ENCODE measurements around the gene XPR1. TPM values are rescaled to one million over a fixed set of nuclear protein-coding genes. Genes with fewer than 3 reads are reported as not detected.

Gene XPR1
- total and polyA plus RNA-seq, 2 donors (not counting 1 experiment from before 2014, with no cell fraction given) = 2.8 to 22.3 TPM

DNA sequence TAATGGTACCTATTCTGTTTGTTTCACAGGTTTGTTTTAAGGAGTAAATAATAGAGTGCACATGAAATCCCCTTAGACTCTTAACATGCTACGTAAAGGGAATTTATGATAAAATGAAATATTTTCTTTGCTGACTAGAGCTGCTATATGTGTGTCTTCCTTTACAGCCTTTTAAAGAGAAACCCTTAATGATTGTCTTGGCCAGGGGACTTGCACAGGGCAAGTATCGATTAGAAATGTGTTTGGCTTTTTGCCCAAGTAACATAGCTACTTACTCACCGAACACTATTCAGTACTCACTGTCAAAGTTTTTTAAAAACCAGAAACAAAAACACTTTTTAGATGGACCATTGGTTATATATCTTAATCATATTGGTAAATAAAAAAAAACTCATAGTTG lies 209.6 kb downstream of the XPR1 start:
- H3K4me1 Mint-ChIP-seq = no peaks in the 10 kb centered on the region
- H3K9me3 Mint-ChIP-seq (ENCODE audit: insufficient read depth) = no peaks in the 10 kb centered on the region
- no peak overlapping the region for H2AFZ ChIP-seq (ENCODE audit: insufficient read depth, low read depth, low read length, poor library complexity, severe bottlenecking)
- no peak overlapping the region for H3K4me3 ChIP-seq (ENCODE audit: control extremely low read depth in 1 of 5, extremely low read depth in 1 of 5, insufficient read depth in 1 of 5, low read depth in 2 of 5, low read length in 4 of 5)
- no peaks in the 10 kb centered on the region for H4K20me1 ChIP-seq (ENCODE audit: control insufficient read depth, insufficient read depth, low read length, poor library complexity, severe bottlenecking)
- DNase-seq = no peak
- H3K9me3 ChIP-seq (ENCODE audit: control extremely low read depth in 1 of 3, control insufficient read depth in 2 of 3, insufficient read depth in 1 of 3, low read length in 2 of 3) = no peaks in the 10 kb centered on the region
- CTCF ChIA-PET = interaction anchor here (1.4 kb wide), 1 partner anchor 309 kb away, joined by 3 read pairs; no protein-coding TSS in a partner anchor
- intact Hi-C loops (cut with micrococcal nuclease) = no loop called here
- H3K27ac ChIP-seq (ENCODE audit: low read length in 2 of 2) = no peak overlapping the region
- WGBS (ENCODE audit: insufficient coverage) = no CpG with 5 or more reads among the region's 3 CpGs
- no peaks in the 10 kb centered on the region for H3K4me1 ChIP-seq (ENCODE audit: control insufficient read depth in 2 of 2, insufficient read depth in 2 of 2, low read length in 2 of 2)
- no peak overlapping the region for H3K9ac ChIP-seq (ENCODE audit: low read length)
- TF ChIP-seq EZH2 (IDR thresholded peaks at IDR 0.05; ENCODE audit: borderline replicate concordance, insufficient read depth, low read depth, low read length, poor library complexity, severe bottlenecking) = no peak
- TF ChIP-seq, protein P1, sequence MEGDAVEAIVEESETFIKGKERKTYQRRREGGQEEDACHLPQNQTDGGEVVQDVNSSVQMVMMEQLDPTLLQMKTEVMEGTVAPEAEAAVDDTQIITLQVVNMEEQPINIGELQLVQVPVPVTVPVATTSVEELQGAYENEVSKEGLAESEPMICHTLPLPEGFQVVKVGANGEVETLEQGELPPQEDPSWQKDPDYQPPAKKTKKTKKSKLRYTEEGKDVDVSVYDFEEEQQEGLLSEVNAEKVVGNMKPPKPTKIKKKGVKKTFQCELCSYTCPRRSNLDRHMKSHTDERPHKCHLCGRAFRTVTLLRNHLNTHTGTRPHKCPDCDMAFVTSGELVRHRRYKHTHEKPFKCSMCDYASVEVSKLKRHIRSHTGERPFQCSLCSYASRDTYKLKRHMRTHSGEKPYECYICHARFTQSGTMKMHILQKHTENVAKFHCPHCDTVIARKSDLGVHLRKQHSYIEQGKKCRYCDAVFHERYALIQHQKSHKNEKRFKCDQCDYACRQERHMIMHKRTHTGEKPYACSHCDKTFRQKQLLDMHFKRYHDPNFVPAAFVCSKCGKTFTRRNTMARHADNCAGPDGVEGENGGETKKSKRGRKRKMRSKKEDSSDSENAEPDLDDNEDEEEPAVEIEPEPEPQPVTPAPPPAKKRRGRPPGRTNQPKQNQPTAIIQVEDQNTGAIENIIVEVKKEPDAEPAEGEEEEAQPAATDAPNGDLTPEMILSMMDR (IDR thresholded peaks at IDR 0.05) = no peak
- peaks cover 0 to 7% of the 10 kb centered on the region in 2 experiments for H3K36me3 ChIP-seq (replicated peaks in 1 of 2; ENCODE audit: control extremely low read depth in 1 of 2, control insufficient read depth in 1 of 2, extremely low read depth in 1 of 2, insufficient read depth in 2 of 2, low read length in 1 of 2)
- no peak overlapping the region for H3K4me3 Mint-ChIP-seq
- no peaks in the 10 kb centered on the region for H3K27me3 Mint-ChIP-seq
- H3K27me3 ChIP-seq (replicated peaks in 1 of 4; ENCODE audit: control extremely low read depth in 1 of 4, control insufficient read depth in 3 of 4, insufficient read depth in 4 of 4, low read length in 3 of 4) = no peaks in the 10 kb centered on the region
- no peak overlapping the region for H3K4me2 ChIP-seq (replicated peaks; ENCODE audit: low read depth, low read length, poor library complexity, severe bottlenecking)
- POLR2A ChIA-PET = no interaction called here
- H3K27ac Mint-ChIP-seq = no peak overlapping the region
- H3K79me2 ChIP-seq (ENCODE audit: control insufficient read depth, insufficient read depth, low read length) = no peaks in the 10 kb centered on the region
- ATAC-seq (ENCODE audit: low read depth) = no peak

DNA sequence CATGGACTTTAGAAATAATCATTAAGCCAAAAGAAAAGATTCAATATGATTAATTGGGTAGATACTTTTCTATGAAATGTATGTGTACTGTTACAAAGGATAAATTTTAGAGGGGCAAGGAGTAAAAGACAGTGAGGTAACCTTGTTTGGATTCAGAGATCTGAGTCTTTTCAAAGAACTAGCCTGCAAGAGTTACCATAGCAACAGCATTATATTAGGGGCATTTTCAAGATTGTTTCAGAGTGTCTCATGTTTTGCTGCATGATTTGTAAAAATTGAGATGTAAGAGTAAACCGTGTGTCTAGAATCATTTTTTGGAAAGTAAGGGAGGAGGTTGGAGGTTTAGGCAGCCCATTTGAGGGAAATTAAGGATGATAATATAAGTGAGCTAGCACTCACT lies 210.2 kb downstream of the XPR1 start:
- Mint-ChIP-seq H3K27ac (no peak overlapping the region), H3K9me3 (ENCODE audit: insufficient read depth) (no peaks in the 10 kb centered on the region), H3K27me3 (no peaks in the 10 kb centered on the region), H3K4me1 (no peaks in the 10 kb centered on the region), H3K4me3 (no peak overlapping the region)
- peaks cover 0 to 5% of the 10 kb centered on the region in 2 experiments for H3K36me3 ChIP-seq (replicated peaks in 1 of 2; ENCODE audit: control extremely low read depth in 1 of 2, control insufficient read depth in 1 of 2, extremely low read depth in 1 of 2, insufficient read depth in 2 of 2, low read length in 1 of 2)
- H3K27ac ChIP-seq (ENCODE audit: low read length in 2 of 2) = no peak overlapping the region
- no peaks in the 10 kb centered on the region for H3K27me3 ChIP-seq (replicated peaks in 1 of 4; ENCODE audit: control extremely low read depth in 1 of 4, control insufficient read depth in 3 of 4, insufficient read depth in 4 of 4, low read length in 3 of 4)
- no peak overlapping the region for H3K4me3 ChIP-seq (ENCODE audit: control extremely low read depth in 1 of 5, extremely low read depth in 1 of 5, insufficient read depth in 1 of 5, low read depth in 2 of 5, low read length in 4 of 5)
- no peak overlapping the region for H3K4me2 ChIP-seq (replicated peaks; ENCODE audit: low read depth, low read length, poor library complexity, severe bottlenecking)
- intact Hi-C loops (cut with micrococcal nuclease) = no loop called here
- POLR2A ChIA-PET = interaction anchor here (0.6 kb wide), 1 partner anchor 12 kb away, joined by 8 read pairs; no protein-coding TSS in a partner anchor
- no peaks in the 10 kb centered on the region for H3K79me2 ChIP-seq (ENCODE audit: control insufficient read depth, insufficient read depth, low read length)
- no peaks in the 10 kb centered on the region for H3K4me1 ChIP-seq (ENCODE audit: control insufficient read depth in 2 of 2, insufficient read depth in 2 of 2, low read length in 2 of 2)
- no peak for DNase-seq
- no peak for ATAC-seq (ENCODE audit: low read depth)
- no peak overlapping the region for H3K9ac ChIP-seq (ENCODE audit: low read length)
- H3K9me3 ChIP-seq (ENCODE audit: control extremely low read depth in 1 of 3, control insufficient read depth in 2 of 3, insufficient read depth in 1 of 3, low read length in 2 of 3) = no peaks in the 10 kb centered on the region
- no peaks in the 10 kb centered on the region for H4K20me1 ChIP-seq (ENCODE audit: control insufficient read depth, insufficient read depth, low read length, poor library complexity, severe bottlenecking)
- TF ChIP-seq EZH2 (IDR thresholded peaks at IDR 0.05; ENCODE audit: borderline replicate concordance, insufficient read depth, low read depth, low read length, poor library complexity, severe bottlenecking) = no peak
- TF ChIP-seq, protein P1 (IDR thresholded peaks at IDR 0.05) = no peak
- CTCF ChIA-PET = interaction anchor here (1.4 kb wide), 1 partner anchor 309 kb away, joined by 3 read pairs; no protein-coding TSS in a partner anchor
- no CpG with 5 or more reads among the region's 1 CpG for WGBS (ENCODE audit: insufficient coverage)
- H2AFZ ChIP-seq (ENCODE audit: insufficient read depth, low read depth, low read length, poor library complexity, severe bottlenecking) = no peak overlapping the region

Measured in B cell (primary cell).